IPS-NIHi11 (cell line): ENCODE data around the gene METTL22.

Experiments used
- DNase-seq: peaks from one replicate; pipeline ENCODE4 v3.0.0; 2012; ENCODE audit warnings: mixed read lengths, low spot score

The METTL22 gene

GRCh38 chr16:8668113-8668512 is 46.6 kb downstream of the METTL22 start:
- no peak for DNase-seq

- no peak for DNase-seq
Observed at GRCh38 chr16:8669481-8669880, 48.0 kb downstream of the METTL22 start.

- no peak for DNase-seq
Observed at GRCh38 chr16:8670014-8670560, 48.6 kb downstream of the METTL22 start.

- no peak for DNase-seq
Observed at GRCh38 chr16:8673611-8674412, 52.3 kb downstream of the METTL22 start.

GRCh38 chr16:8674413-8675022 is 53.0 kb downstream of the METTL22 start, which contains the start of gene ABAT:
ABAT (plus strand) TSS chr16:8674617; CDS start chr16:8735740, 61,123 bp downstream.
- DNase-seq: peak; percentile 99

GRCh38 chr16:8675183-8676159 is 54.0 kb downstream of the METTL22 start:
- no peak for DNase-seq

- no peak for DNase-seq
Observed at GRCh38 chr16:8676160-8676547, 54.7 kb downstream of the METTL22 start.

GRCh38 chr16:8676737-8677375 is 55.4 kb downstream of the METTL22 start:
- DNase-seq: no peak

GRCh38 chr16:8677481-8677880 is 56.0 kb downstream of the METTL22 start:
- DNase-seq: no peak

- no peak for DNase-seq
Observed at GRCh38 chr16:8678068-8678927, 56.8 kb downstream of the METTL22 start.

GRCh38 chr16:8679151-8679550 is 57.7 kb downstream of the METTL22 start:
- no peak for DNase-seq

- no peak for DNase-seq
Observed at GRCh38 chr16:8682551-8683259, 61.2 kb downstream of the METTL22 start.

- DNase-seq: no peak
Observed at GRCh38 chr16:8683640-8684039, 62.1 kb downstream of the METTL22 start.

- DNase-seq: no peak
Observed at GRCh38 chr16:8685617-8686016, 64.1 kb downstream of the METTL22 start.

GRCh38 chr16:8686031-8686621 is 64.6 kb downstream of the METTL22 start:
- DNase-seq: peak; percentile 44

GRCh38 chr16:8686879-8687278 is 65.4 kb downstream of the METTL22 start:
- no peak for DNase-seq

- DNase-seq: no peak
Observed at GRCh38 chr16:8689686-8690085, 68.2 kb downstream of the METTL22 start.

- no peak for DNase-seq
Observed at GRCh38 chr16:8691728-8692127, 70.2 kb downstream of the METTL22 start.
